GM12878 (cell line): ENCODE results near the gene SRA1. TPM values are rescaled to one million over a fixed set of nuclear protein-coding genes. Genes with fewer than 3 reads are reported as not detected.

Experiments used
- ATAC-seq: fragments of 200-7000 bp; cut with Tn5 transposase; 3 replicates; pipeline ENCODE4 v1.9.1; 2020; ENCODE audit warnings: mild to moderate bottlenecking, moderate library complexity
- BruUV-seq: library from RNA; stranded (reverse); fragments of 400-500 nt; replicated peaks from 2 replicates; lab custom pipeline; 2021; lab: Mats Ljungman, UMichigan
- CTCF ChIA-PET: fragments of 300-600 bp; sonication (Branson Sonifier 250); formaldehyde crosslinking; extraction: SDS; loops from one replicate; lab custom pipeline; 2021; ENCODE audit warnings: inconsistent platforms; lab: Yijun Ruan, JAX
- POLR2A ChIA-PET: fragments of 350-600 bp; formaldehyde crosslinking; extraction: SDS; loops from one replicate; lab custom pipeline; 2021; ENCODE audit warnings: inconsistent platforms; lab: Charles Lee
- RAD21 ChIA-PET: fragments of 300-600 bp; sonication (Branson Sonifier 250); formaldehyde crosslinking; loops from one replicate; lab custom pipeline; 2023; ENCODE audit warnings: antibody characterized with exemption; ENCODE audit not compliant: unreplicated experiment; lab: Charles Lee
- SMC1A ChIA-PET: fragments of 300-600 bp; sonication (Branson Sonifier 250); formaldehyde crosslinking; loops from one replicate; lab custom pipeline; 2023; ENCODE audit not compliant: unreplicated experiment, uncharacterized antibody; lab: Charles Lee
- DNase-seq: peaks from one replicate; pipeline ENCODE4 v3.0.0-alpha.2; 2011; ENCODE audit warnings: low read depth, low spot score
- FAIRE-seq: peaks from 3 replicates; lab custom pipeline; 2011; peaks lifted over from hg19 to GRCh38; lab: Jason Lieb, UNC
- H2AFZ ChIP-seq: 2 replicates; pipeline ENCODE4 v1.6.0; 2011; ENCODE audit warnings: low read depth, low read length, control low read depth; ENCODE audit not compliant: control insufficient read depth
- H3K27ac ChIP-seq: 2 replicates; pipeline ENCODE4 v1.5.1; 2011; ENCODE audit warnings: control low read depth; ENCODE audit not compliant: control insufficient read depth, insufficient read depth
- H3K27me3 ChIP-seq, 2 experiments: replicated peaks in 1 of 2; 2 replicates each; pipeline versions ENCODE4 v1.6.0 to v1.6.1; 2011; ENCODE audit warnings: low read length in 1 of 2; ENCODE audit not compliant: control insufficient read depth in 2 of 2, insufficient read depth in 2 of 2
- H3K36me3 ChIP-seq, 2 experiments: 2 replicates each; pipeline ENCODE4 v1.5.1; 2011; ENCODE audit warnings: low read length in 1 of 2; ENCODE audit not compliant: control insufficient read depth in 2 of 2, insufficient read depth in 2 of 2
- H3K4me1 ChIP-seq: 2 replicates; pipeline ENCODE4 v1.6.1; 2011; ENCODE audit warnings: mild to moderate bottlenecking, low read length, moderate library complexity, mixed read lengths; ENCODE audit not compliant: control insufficient read depth, insufficient read depth
- H3K4me2 ChIP-seq: 2 replicates; pipeline ENCODE4 v1.6.0; 2011; ENCODE audit warnings: control low read depth; ENCODE audit not compliant: control insufficient read depth, insufficient read depth
- H3K4me3 ChIP-seq: fragments of 200-600 bp; sonication (generic); 2 replicates; pipeline ENCODE4 v1.5.1; 2016
- H3K79me2 ChIP-seq: 2 replicates; pipeline ENCODE4 v1.6.0; 2011; ENCODE audit warnings: low read length; ENCODE audit not compliant: control insufficient read depth, insufficient read depth
- H3K9ac ChIP-seq: 2 replicates; pipeline ENCODE4 v1.8.0; 2011; ENCODE audit warnings: low read length, control low read depth, mixed read lengths; ENCODE audit not compliant: control insufficient read depth, insufficient read depth
- H3K9me3 ChIP-seq: replicated peaks from 3 replicates; pipeline ENCODE4 v1.5.1; 2011; ENCODE audit warnings: mild to moderate bottlenecking, low read length; ENCODE audit not compliant: control insufficient read depth, insufficient read depth
- H4K20me1 ChIP-seq: 2 replicates; pipeline ENCODE4 v1.6.0; 2011; ENCODE audit not compliant: control insufficient read depth, insufficient read depth
- ATF3 ChIP-seq: IDR thresholded peaks from 2 replicates; pipeline ENCODE4 v1.6.1; 2011; ENCODE audit warnings: low read depth, mild to moderate bottlenecking, low read length, moderate library complexity, borderline replicate concordance; ENCODE audit errors: extremely low read depth
- CBX3 ChIP-seq: fragments of 200-600 bp; sonication (generic); IDR thresholded peaks from 2 replicates; pipeline ENCODE4 v1.6.1; 2016; ENCODE audit warnings: low read depth, borderline replicate concordance
- CBX5 ChIP-seq: sonication (generic); IDR thresholded peaks from 2 replicates; pipeline ENCODE4 v1.6.1; 2016; ENCODE audit warnings: low read depth, moderate library complexity, mild to moderate bottlenecking, inconsistent platforms
- CUX1 ChIP-seq: IDR thresholded peaks from 2 replicates; pipeline ENCODE4 v1.6.1; 2012; ENCODE audit warnings: improper control_type of control experiment, low read depth, low read length; ENCODE audit not compliant: insufficient replicate concordance
- EP300 ChIP-seq, 2 experiments: fragments of 150-350 bp in 1 of 2; IDR thresholded peaks; 2 replicates each; pipeline ENCODE4 v1.6.1; 2011 to 2012; ENCODE audit warnings: low read depth in 2 of 2, low read length in 2 of 2, borderline replicate concordance in 1 of 2, improper control_type of control experiment in 1 of 2, inconsistent platforms in 1 of 2; ENCODE audit not compliant: control insufficient read depth in 1 of 2
- GATAD2B ChIP-seq: fragments of 450-650 bp; conservative IDR thresholded peaks from 2 replicates; pipeline ENCODE4 v1.6.1; 2017; ENCODE audit warnings: low read depth, mild to moderate bottlenecking, moderate library complexity
- KDM1A ChIP-seq: fragments of 200-600 bp; sonication (generic); IDR thresholded peaks from 2 replicates; pipeline ENCODE4 v1.6.1; 2016; ENCODE audit warnings: borderline replicate concordance
- MEF2B ChIP-seq: fragments of 450-650 bp; IDR thresholded peaks from 2 replicates; pipeline ENCODE4 v1.6.1; 2018; ENCODE audit warnings: mild to moderate bottlenecking, moderate library complexity; ENCODE audit not compliant: partially characterized antibody, poor library complexity, severe bottlenecking
- RBBP5 ChIP-seq: fragments of 200-600 bp; sonication (generic); conservative IDR thresholded peaks from 2 replicates; pipeline ENCODE4 v1.6.1; 2016
- ZNF207 ChIP-seq: fragments of 450-650 bp; IDR thresholded peaks from 2 replicates; pipeline ENCODE4 v1.6.1; 2014; ENCODE audit warnings: antibody characterized with exemption, mild to moderate bottlenecking, borderline replicate concordance
- ZNF274 ChIP-seq: IDR thresholded peaks from one replicate; pipeline ENCODE4 v1.8.0; 2011; ENCODE audit not compliant: insufficient read length, insufficient read depth
- WGBS: methylation state at CpG from one replicate; pipeline ENCODE4 v1.1.6; 2016; ENCODE audit warnings: low lambda C conversion rate; ENCODE audit not compliant: insufficient replicate concordance, insufficient coverage; ENCODE audit errors: missing lambda C conversion rate; 5-methylcytosine and 5-hydroxymethylcytosine counted together
- in situ Hi-C: fragments of 300-500 bp; cut with MboI; formaldehyde crosslinking; loops from 9 replicates; pipeline ENCODE4 v1.14.3; 2018; ENCODE audit warnings: mixed read lengths
- intact Hi-C: fragments of 100-400 bp; cut with micrococcal nuclease; formaldehyde crosslinking; loops from one replicate; pipeline ENCODE4 v1.14.2; 2022; ENCODE audit not compliant: unreplicated experiment
- polyA plus RNA-seq, 11 experiments: library from polyadenylated mRNA; depleted of rRNA in 4 of 11; unstranded in 6 of 11; stranded (reverse) in 5 of 11; fragments of >200 nt; fragmentation: Nextera tagmentation in 4 of 11; fragmentation: Illumina TruSeq in 1 of 11; extraction: Ambion mirVana in 4 of 11; extraction: Trizol in 1 of 11; gene quantifications; 1 replicate in 1 of 11; 2 replicates in 10 of 11; pipeline versions ENCODE4 v1.2.1 to v1.2.3, GENCODE V29; 2011 to 2016; ENCODE audit warnings: inconsistent platforms in 2 of 11, missing spikeins in 2 of 11, low read depth in 1 of 11
- total RNA-seq, 4 experiments: library from RNA; depleted of rRNA in 3 of 4; stranded (reverse); fragments of >200 nt in 3 of 4; fragmentation: Illumina TruSeq in 1 of 4; extraction: Trizol in 1 of 4; gene quantifications; 2 replicates each; pipeline versions ENCODE4 v1.2.1 to v1.2.3, GENCODE V29; 2013 to 2021
- TF ChIP-seq, protein P1 (sequence below): fragments of 450-650 bp; conservative IDR thresholded peaks from 2 replicates; pipeline ENCODE4 v1.6.1; 2017; ENCODE audit warnings: mild to moderate bottlenecking, moderate library complexity

The SRA1 gene
- total and polyA plus RNA-seq, 10 of the 15 experiments (the other 5 are each of a cell fraction or from before 2014, with no cell fraction given): 35.3 to 127 (median 56.1) TPM

- H4K20me1 ChIP-seq: no peaks in the 10 kb centered on the region
- peaks cover 26% of the 10 kb centered on the region for H3K4me1 ChIP-seq
- in situ Hi-C loops (no loop called here), intact Hi-C loops (no loop called here)
- no TSS peak for BruUV-seq
- H2AFZ ChIP-seq: no peak overlapping the region
- H3K9ac ChIP-seq: no peak overlapping the region
- ATAC-seq (no peak), FAIRE-seq (no peak), DNase-seq (no peak)
- CTCF ChIA-PET: no interaction called here
- peaks cover 40% of the 10 kb centered on the region for H3K79me2 ChIP-seq
- TF ChIP-seq ZNF207: no peak
- TF ChIP-seq EP300 (IDR thresholded peaks at IDR 0.05; ENCODE audit: borderline replicate concordance in 1 of 2, control insufficient read depth in 1 of 2, low read depth in 2 of 2, low read length in 2 of 2): no peak
- TF ChIP-seq MEF2B: no peak
- TF ChIP-seq, protein P1, sequence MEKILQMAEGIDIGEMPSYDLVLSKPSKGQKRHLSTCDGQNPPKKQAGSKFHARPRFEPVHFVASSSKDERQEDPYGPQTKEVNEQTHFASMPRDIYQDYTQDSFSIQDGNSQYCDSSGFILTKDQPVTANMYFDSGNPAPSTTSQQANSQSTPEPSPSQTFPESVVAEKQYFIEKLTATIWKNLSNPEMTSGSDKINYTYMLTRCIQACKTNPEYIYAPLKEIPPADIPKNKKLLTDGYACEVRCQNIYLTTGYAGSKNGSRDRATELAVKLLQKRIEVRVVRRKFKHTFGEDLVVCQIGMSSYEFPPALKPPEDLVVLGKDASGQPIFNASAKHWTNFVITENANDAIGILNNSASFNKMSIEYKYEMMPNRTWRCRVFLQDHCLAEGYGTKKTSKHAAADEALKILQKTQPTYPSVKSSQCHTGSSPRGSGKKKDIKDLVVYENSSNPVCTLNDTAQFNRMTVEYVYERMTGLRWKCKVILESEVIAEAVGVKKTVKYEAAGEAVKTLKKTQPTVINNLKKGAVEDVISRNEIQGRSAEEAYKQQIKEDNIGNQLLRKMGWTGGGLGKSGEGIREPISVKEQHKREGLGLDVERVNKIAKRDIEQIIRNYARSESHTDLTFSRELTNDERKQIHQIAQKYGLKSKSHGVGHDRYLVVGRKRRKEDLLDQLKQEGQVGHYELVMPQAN: no peak
- TF ChIP-seq CBX3: no peak
- TF ChIP-seq RBBP5: no peak
- no peak for TF ChIP-seq CUX1
- TF ChIP-seq KDM1A: no peak
- no peak for TF ChIP-seq ZNF274
- TF ChIP-seq CBX5: no peak
- no peak for TF ChIP-seq GATAD2B
- TF ChIP-seq ATF3: no peak
- WGBS: 89% methylated on average over 10 of the region's 10 CpGs
- SMC1A ChIA-PET: no interaction called here
- H3K27me3 ChIP-seq: no peaks in the 10 kb centered on the region
- RAD21 ChIA-PET: no interaction called here
- H3K27ac ChIP-seq: no peak overlapping the region
- H3K9me3 ChIP-seq: no peaks in the 10 kb centered on the region
- H3K4me2 ChIP-seq: no peak overlapping the region
- no peak overlapping the region for H3K4me3 ChIP-seq
- H3K36me3 ChIP-seq: peaks cover 0 to 2% of the 10 kb centered on the region in 2 experiments; a peak in 1 of 4 replicates
- POLR2A ChIA-PET: interaction anchor here (2.9 kb wide), 1 partner anchor 14 kb away, joined by 19 read pairs; the partner anchor contains the start of gene EIF4EBP3
Measured at GRCh38 chr5:140561753-140562523, 4.7 kb upstream of the SRA1 start.
